Mesendoderm (in vitro differentiated cells): ENCODE results near the gene TCTN1.

Experiments used
- DNase-seq: peaks from one replicate; pipeline ENCODE4 v3.0.0; 2013
- H2AK5ac ChIP-seq: 2 replicates; pipeline ENCODE4 v1.6.1; 2013; ENCODE audit warnings: low read length, inconsistent platforms
- H2BK120ac ChIP-seq: 2 replicates; pipeline ENCODE4 v1.6.1; 2013; ENCODE audit warnings: low read depth, mild to moderate bottlenecking, low read length, moderate library complexity, mixed read lengths
- H2BK15ac ChIP-seq: replicated peaks from 2 replicates; pipeline ENCODE4 v1.6.1; 2013; ENCODE audit warnings: low read depth, mild to moderate bottlenecking, moderate library complexity
- H2BK5ac ChIP-seq: 2 replicates; pipeline ENCODE4 v1.6.1; 2013; ENCODE audit warnings: low read length, inconsistent platforms
- H3K18ac ChIP-seq: 2 replicates; pipeline ENCODE4 v1.6.1; 2013; ENCODE audit warnings: mild to moderate bottlenecking, low read length, mixed read lengths
- H3K23ac ChIP-seq: one replicate; pipeline ENCODE4 v1.6.1; 2013; ENCODE audit warnings: low read length
- H3K27ac ChIP-seq: 2 replicates; pipeline ENCODE4 v1.5.1; 2013; ENCODE audit warnings: low read depth, mild to moderate bottlenecking, inconsistent platforms, low read length, moderate library complexity
- H3K27me3 ChIP-seq: 2 replicates; pipeline ENCODE4 v1.6.1; 2013; ENCODE audit warnings: low read length, control low read depth, mild to moderate bottlenecking, inconsistent platforms; ENCODE audit not compliant: insufficient read depth, poor library complexity
- H3K36me3 ChIP-seq: 2 replicates; pipeline ENCODE4 v1.6.1; 2013; ENCODE audit warnings: low read length, inconsistent platforms; ENCODE audit not compliant: control insufficient read depth, insufficient read depth
- H3K4ac ChIP-seq: one replicate; pipeline ENCODE4 v1.6.1; 2013; ENCODE audit warnings: low read depth, mild to moderate bottlenecking, low read length, moderate library complexity
- H3K4me1 ChIP-seq: 2 replicates; pipeline ENCODE4 v1.6.1; 2013; ENCODE audit warnings: low read depth, low read length, inconsistent platforms; ENCODE audit not compliant: control insufficient read depth
- H3K4me2 ChIP-seq: 2 replicates; pipeline ENCODE4 v1.6.1; 2013; ENCODE audit warnings: low read length
- H3K4me3 ChIP-seq: 2 replicates; pipeline ENCODE4 v1.5.1; 2013; ENCODE audit warnings: mild to moderate bottlenecking, low read length
- H3K56ac ChIP-seq: one replicate; pipeline ENCODE4 v1.6.1; 2013; ENCODE audit warnings: low read length
- H3K79me1 ChIP-seq: 2 replicates; pipeline ENCODE4 v1.6.1; 2013; ENCODE audit warnings: low read length, inconsistent platforms
- H3K79me2 ChIP-seq: 2 replicates; pipeline ENCODE4 v1.6.1; 2013; ENCODE audit warnings: mild to moderate bottlenecking, low read length; ENCODE audit not compliant: control insufficient read depth, insufficient read depth
- H3K9ac ChIP-seq: 2 replicates; pipeline ENCODE4 v1.6.1; 2013; ENCODE audit warnings: low read length, inconsistent platforms
- H4K5ac ChIP-seq: one replicate; pipeline ENCODE4 v1.6.1; 2013; ENCODE audit warnings: low read length
- H4K8ac ChIP-seq: one replicate; pipeline ENCODE4 v1.6.1; 2013; ENCODE audit warnings: low read depth, mild to moderate bottlenecking, control low read depth, low read length, moderate library complexity
- WGBS: extraction: QIAGEN DNeasy Blood & Tissue Kit; methylation state at CpG from one replicate; pipeline ENCODE4 v1.1.7; 2013; ENCODE audit warnings: low lambda C conversion rate, missing lambda C conversion rate; ENCODE audit not compliant: insufficient coverage; ENCODE audit errors: extremely low coverage; 5-methylcytosine and 5-hydroxymethylcytosine counted together

Gene TCTN1

GRCh38 chr12:110683888-110684287, 70.0 kb downstream of the TCTN1 start:
- H3K79me2 ChIP-seq = no peaks in the 10 kb centered on the region
- H2BK5ac ChIP-seq = no peak overlapping the region
- H2BK120ac ChIP-seq = no peak overlapping the region
- no peaks in the 10 kb centered on the region for H3K36me3 ChIP-seq
- H2BK15ac ChIP-seq = no peak overlapping the region
- H3K4me1 ChIP-seq = peaks cover 2% of the 10 kb centered on the region
- H3K4me2 ChIP-seq = no peak overlapping the region
- DNase-seq = no peak
- WGBS = no CpG with 5 or more reads among the region's 2 CpGs
- no peak overlapping the region for H2AK5ac ChIP-seq
- H4K5ac ChIP-seq = no peak overlapping the region
- H3K4ac ChIP-seq = no peak overlapping the region
- H3K4me3 ChIP-seq = no peak overlapping the region
- no peak overlapping the region for H3K27ac ChIP-seq
- no peak overlapping the region for H4K8ac ChIP-seq
- no peak overlapping the region for H3K56ac ChIP-seq
- H3K79me1 ChIP-seq = no peaks in the 10 kb centered on the region
- no peak overlapping the region for H3K18ac ChIP-seq
- no peak overlapping the region for H3K9ac ChIP-seq
- no peak overlapping the region for H3K23ac ChIP-seq
- no peaks in the 10 kb centered on the region for H3K27me3 ChIP-seq

- Histone ChIP-seq H3K4me1 (peaks cover 2% of the 10 kb centered on the region), H2AK5ac (no peak overlapping the region), H2BK5ac (no peak overlapping the region), H3K56ac (no peak overlapping the region), H3K79me2 (no peaks in the 10 kb centered on the region), H3K9ac (no peak overlapping the region), H3K4ac (no peak overlapping the region), H3K27me3 (no peaks in the 10 kb centered on the region), H2BK15ac (no peak overlapping the region), H4K8ac (no peak overlapping the region), H3K36me3 (no peaks in the 10 kb centered on the region), H4K5ac (no peak overlapping the region), H3K23ac (no peak overlapping the region), H3K27ac (no peak overlapping the region), H3K79me1 (no peaks in the 10 kb centered on the region), H3K18ac (no peak overlapping the region), H3K4me2 (no peak overlapping the region), H2BK120ac (no peak overlapping the region), H3K4me3 (no peak overlapping the region)
- no CpG with 5 or more reads among the region's 7 CpGs for WGBS
- DNase-seq = no peak
Observed at GRCh38 chr12:110684312-110684836, 70.4 kb downstream of the TCTN1 start.

- Histone ChIP-seq H2AK5ac (no peak overlapping the region), H3K4me1 (peaks cover 6% of the 10 kb centered on the region), H3K79me2 (no peaks in the 10 kb centered on the region), H2BK15ac (no peak overlapping the region), H3K79me1 (no peaks in the 10 kb centered on the region), H3K36me3 (no peaks in the 10 kb centered on the region), H4K5ac (no peak overlapping the region), H3K4ac (no peak overlapping the region), H3K4me2 (no peak overlapping the region), H3K27ac (no peak overlapping the region), H3K27me3 (no peaks in the 10 kb centered on the region), H3K9ac (no peak overlapping the region), H3K56ac (no peak overlapping the region), H2BK120ac (no peak overlapping the region), H3K18ac (no peak overlapping the region), H3K23ac (no peak overlapping the region), H3K4me3 (no peak overlapping the region), H2BK5ac (no peak overlapping the region), H4K8ac (no peak overlapping the region)
- no CpG with 5 or more reads among the region's 3 CpGs for WGBS
- no peak for DNase-seq
Observed at GRCh38 chr12:110686294-110686903, 72.5 kb downstream of the TCTN1 start.

- H3K27me3 ChIP-seq = no peaks in the 10 kb centered on the region
Observed at GRCh38 chr12:110687396-110688169, 73.7 kb downstream of the TCTN1 start.

GRCh38 chr12:110688446-110689280, 74.7 kb downstream of the TCTN1 start, which contains the start of gene HVCN1:
Gene HVCN1 (minus strand): TSS chr12:110689115. CDS start chr12:110683245, 5,870 bp downstream.
- peak within 1 kb of the TSS; percentile 26 for H3K4ac ChIP-seq
- DNase-seq = peak; percentile 23
- H3K18ac ChIP-seq = peak within 1 kb of the TSS; percentile 44
- H2BK120ac ChIP-seq = no peak within 1 kb of the TSS
- no peak within 1 kb of the TSS for H2AK5ac ChIP-seq
- peak within 1 kb of the TSS; percentile 86 for H3K27ac ChIP-seq
- H3K79me1 ChIP-seq = no peaks in the 10 kb centered on the region
- H2BK5ac ChIP-seq = peak within 1 kb of the TSS; percentile 99
- peak within 1 kb of the TSS; percentile 40 for H3K4me3 ChIP-seq
- peaks cover 6% of the 10 kb centered on the region for H3K4me1 ChIP-seq
- no peaks in the 10 kb centered on the region for H3K36me3 ChIP-seq
- H3K9ac ChIP-seq = peak within 1 kb of the TSS; percentile 95
- peak within 1 kb of the TSS; percentile 100 for H3K56ac ChIP-seq
- H2BK15ac ChIP-seq = no peak within 1 kb of the TSS
- no peak within 1 kb of the TSS for H3K23ac ChIP-seq
- no peaks in the 10 kb centered on the region for H3K27me3 ChIP-seq
- WGBS = no CpG with 5 or more reads among the region's 64 CpGs
- H3K4me2 ChIP-seq = peak within 1 kb of the TSS; percentile 96
- H4K5ac ChIP-seq = no peak within 1 kb of the TSS
- no peak within 1 kb of the TSS for H4K8ac ChIP-seq
- no peaks in the 10 kb centered on the region for H3K79me2 ChIP-seq

More at GRCh38 chr12:110687396-110688169, 73.7 kb downstream of the TCTN1 start:
- H3K4me2 ChIP-seq = no peak overlapping the region
- no peak overlapping the region for H2BK120ac ChIP-seq
- no peak overlapping the region for H2BK5ac ChIP-seq
- no CpG with 5 or more reads among the region's 15 CpGs for WGBS
- H3K4me1 ChIP-seq = peaks cover 6% of the 10 kb centered on the region
- H4K5ac ChIP-seq = no peak overlapping the region
- H3K18ac ChIP-seq = no peak overlapping the region
- no peak overlapping the region for H3K27ac ChIP-seq
- H2AK5ac ChIP-seq = no peak overlapping the region
- H3K79me1 ChIP-seq = no peaks in the 10 kb centered on the region
- no peak overlapping the region for H3K9ac ChIP-seq
- H3K4me3 ChIP-seq = no peak overlapping the region
- peak overlapping the region; percentile 78 for H3K56ac ChIP-seq
- no peak overlapping the region for H2BK15ac ChIP-seq
- H3K4ac ChIP-seq = no peak overlapping the region
- no peak overlapping the region for H4K8ac ChIP-seq
- H3K79me2 ChIP-seq = no peaks in the 10 kb centered on the region
- H3K36me3 ChIP-seq = no peaks in the 10 kb centered on the region
- DNase-seq = no peak
- no peak overlapping the region for H3K23ac ChIP-seq
